Measurements from ENCODE around the gene PTGDS.

- TF ChIP-seq TAF1 (IDR thresholded peaks at IDR 0.05; ENCODE audit: borderline replicate concordance, low read depth, low read length) (no peak), POLR2A (IDR thresholded peaks at IDR 0.05; ENCODE audit: low read depth, low read length) (no peak)
These were observed 18.8 kb upstream of the PTGDS start for GRCh38 chr9:136958473-136958872.
